ENCODE data around the gene SLC49A4.
A peak's percentile ranks its signal among the peaks of the same experiment; 100 is the strongest.
"Not testable (repeated sequence)": the region's sequence is repeated elsewhere in the genome, so short reads cannot be mapped to it uniquely, and the experiment has no call there.

The SLC49A4 gene

DNA sequence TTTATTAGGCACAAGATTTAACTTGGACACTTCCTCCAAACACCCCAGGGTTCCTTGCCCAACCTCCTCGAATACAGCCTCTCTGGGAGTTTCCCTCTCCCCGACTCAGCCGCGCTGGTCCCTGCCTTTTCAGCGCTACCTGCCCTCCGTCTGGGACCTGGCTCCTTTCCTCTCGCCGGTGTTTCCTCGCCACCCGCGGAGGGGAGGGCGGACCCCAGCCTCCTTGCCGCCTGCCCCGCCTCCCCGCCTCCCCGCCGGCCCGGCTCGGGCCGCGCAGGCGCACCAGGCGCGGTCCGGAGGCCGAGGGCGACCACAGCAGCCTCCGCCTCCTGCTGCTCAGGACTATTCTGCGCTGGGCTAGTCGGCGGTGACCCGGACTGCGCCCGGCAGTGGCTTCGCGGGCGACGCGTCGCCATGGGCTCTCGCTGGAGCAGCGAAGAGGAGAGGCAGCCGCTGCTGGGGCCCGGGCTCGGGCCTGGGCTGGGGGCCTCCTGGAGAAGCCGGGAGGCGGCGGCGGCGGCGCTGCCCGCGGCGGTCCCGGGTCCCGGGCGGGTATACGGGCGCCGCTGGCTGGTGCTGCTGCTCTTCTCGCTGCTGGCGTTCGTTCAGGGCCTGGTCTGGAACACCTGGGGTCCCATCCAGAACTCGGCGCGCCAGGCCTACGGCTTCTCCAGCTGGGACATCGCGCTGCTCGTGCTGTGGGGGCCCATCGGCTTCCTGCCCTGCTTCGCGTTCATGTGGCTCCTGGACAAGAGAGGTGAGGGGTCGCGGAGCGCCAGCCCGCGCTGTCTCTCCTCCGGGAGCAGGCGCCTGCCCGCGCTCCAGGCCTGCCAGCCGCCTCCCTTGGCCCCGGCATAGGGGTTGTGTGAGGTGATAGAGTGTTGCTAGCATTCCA is at the start of gene SLC49A4:
Gene SLC49A4 (plus strand): TSS at position 291 of the 895 bp plus-strand sequence. CDS start 124 bp downstream, at position 415.
- DNase-seq (ENCODE audit: low read depth in 2 of 2): peak; percentile 68 to 69

DNA sequence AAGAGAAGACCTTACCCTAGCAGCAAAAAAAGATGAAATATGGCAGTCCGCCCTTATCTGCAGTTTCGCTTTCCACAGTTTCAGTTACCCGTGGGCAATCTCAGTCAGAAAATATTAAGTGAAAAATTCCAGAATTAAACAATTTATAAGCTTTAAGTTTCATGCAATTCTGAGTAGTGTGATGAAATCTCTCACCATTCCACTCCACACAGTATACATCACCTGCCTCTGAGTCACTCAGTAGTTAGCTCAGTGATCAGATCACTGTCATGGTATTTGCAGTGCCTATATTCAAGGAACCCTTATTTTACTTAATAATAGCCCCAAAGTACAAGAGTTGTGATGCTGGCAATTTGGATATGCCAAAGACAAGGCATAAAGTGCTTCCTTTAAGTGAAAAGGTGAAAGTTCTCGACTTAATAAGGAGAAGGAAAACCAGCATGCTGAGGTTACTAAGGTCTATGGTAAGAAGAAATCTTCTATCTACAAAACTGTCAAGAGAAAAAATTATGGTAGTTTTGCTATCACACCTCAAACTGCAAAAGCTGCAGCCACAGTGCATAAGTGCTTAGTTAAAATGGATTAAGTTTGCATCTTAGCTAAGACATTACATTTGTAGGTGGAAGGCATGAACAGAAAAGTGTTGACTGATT is 49.4 kb upstream of the SLC49A4 start:
- no peak for DNase-seq (ENCODE audit: low read depth in 2 of 2)

GRCh38 chr3:122747295-122747694 is 47.6 kb upstream of the SLC49A4 start:
- not testable (repeated sequence) for DNase-seq (ENCODE audit: low read depth in 2 of 2)

- DNase-seq (ENCODE audit: low read depth in 2 of 2): no peak
Observed at GRCh38 chr3:122748347-122748746, 46.5 kb upstream of the SLC49A4 start.

GRCh38 chr3:122754929-122755328 is 39.9 kb upstream of the SLC49A4 start:
- DNase-seq (ENCODE audit: low read depth in 2 of 2): no peak

DNA sequence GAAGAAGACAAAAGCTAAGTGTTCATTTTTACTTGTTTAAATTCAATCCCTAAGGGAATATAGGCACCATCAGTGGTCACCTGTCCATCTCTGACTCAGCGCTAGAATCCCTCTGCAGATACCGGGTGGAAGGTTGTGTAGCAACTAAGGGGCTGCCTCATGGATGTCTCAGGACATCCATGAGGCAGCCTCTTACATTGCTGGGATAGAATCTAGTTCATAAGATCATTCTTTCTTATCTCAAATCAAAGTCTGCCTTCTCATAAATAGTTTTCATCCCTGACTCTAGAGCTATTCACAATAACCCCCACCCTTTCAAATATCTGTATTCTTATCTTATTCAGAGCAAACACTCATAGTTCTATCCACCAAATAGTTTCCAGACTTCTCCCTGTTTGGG is 39.4 kb upstream of the SLC49A4 start:
- DNase-seq (ENCODE audit: low read depth in 2 of 2): no peak

GRCh38 chr3:122758877-122759560 is 35.9 kb upstream of the SLC49A4 start:
- DNase-seq (ENCODE audit: low read depth in 2 of 2): no peak

DNA sequence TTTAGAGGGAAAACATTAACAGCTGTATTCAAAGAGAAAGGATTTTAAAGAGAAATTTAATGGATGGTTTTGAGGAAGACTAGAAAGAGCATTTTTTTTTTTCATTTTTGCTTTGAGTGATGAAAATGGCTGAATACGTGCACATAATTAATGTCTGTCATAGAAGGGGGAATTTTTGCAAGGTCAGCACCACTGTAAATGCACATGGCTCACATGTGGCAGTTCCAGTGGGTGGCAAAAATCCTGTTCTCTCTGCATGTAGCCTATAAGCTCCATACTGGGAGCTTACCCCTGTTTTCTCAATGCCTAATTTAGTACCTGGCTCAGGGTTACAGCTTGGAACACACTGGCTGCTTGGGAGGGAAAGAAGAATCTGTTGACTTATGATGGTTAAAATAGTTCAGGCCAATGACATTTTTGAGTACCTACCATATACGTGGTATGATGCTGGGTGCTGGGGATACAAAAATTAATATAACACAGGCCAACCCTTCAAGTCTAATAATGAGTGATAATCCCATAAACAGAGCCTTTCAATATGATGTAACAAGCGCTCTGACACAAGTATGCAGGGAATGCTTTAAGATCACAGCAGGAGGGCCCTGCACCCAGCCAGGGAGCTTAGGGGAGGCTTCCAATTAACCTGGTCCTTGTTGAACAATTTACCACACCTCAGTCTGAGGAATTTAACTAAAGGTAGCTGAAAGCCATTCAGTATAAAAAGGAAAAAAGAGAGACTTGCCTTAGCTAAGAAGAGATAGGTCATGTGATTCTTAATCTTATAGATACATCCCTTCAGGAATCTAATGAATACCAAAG is 34.2 kb upstream of the SLC49A4 start:
- DNase-seq (ENCODE audit: low read depth in 2 of 2): no peak

- no peak for DNase-seq (ENCODE audit: low read depth in 2 of 2)
Observed at GRCh38 chr3:122766430-122766829, 28.4 kb upstream of the SLC49A4 start.

DNA sequence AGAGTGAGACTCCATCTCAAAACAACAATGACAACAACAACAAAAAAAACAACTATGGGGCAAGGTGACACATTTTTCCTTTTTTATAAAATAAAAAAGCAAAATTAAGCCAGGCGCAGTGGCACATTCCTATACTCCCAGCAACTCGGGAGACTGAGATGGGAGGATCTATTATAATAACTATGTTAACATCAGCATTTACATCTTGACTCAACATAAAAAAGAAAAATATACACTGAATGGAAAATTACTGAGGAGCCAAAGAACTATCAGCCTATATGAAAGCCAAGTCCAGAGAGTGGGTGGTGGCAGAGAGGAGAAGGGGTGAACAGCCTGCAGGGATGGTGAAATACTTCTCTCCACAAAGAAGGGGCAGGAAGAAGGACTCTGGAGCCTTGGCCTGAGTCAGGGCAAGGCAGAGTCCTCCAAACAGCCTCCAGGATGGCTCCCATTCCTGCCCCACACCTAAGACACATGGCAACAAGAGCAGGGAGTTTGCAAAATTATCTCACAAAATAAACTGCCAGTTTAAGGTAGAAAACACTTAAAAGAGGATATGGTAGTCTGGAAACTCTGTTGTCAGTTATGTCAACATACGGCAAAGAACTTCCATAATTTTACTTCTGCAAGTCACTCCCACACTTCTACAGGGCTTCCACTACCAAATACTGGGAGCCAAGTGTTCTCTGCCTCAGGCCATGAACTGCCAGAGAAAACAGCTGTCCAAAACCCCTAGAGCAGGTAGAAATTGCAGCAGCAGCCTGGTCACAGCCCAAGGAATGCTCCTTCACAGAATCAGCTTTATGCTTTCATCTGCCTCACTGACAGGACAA is 27.1 kb upstream of the SLC49A4 start:
- no peak for DNase-seq (ENCODE audit: low read depth in 2 of 2)

GRCh38 chr3:122770521-122771202 is 24.2 kb upstream of the SLC49A4 start:
- DNase-seq (ENCODE audit: low read depth in 2 of 2): no peak

- DNase-seq (ENCODE audit: low read depth in 2 of 2): no peak
Observed at GRCh38 chr3:122772827-122773226, 22.0 kb upstream of the SLC49A4 start.

GRCh38 chr3:122773944-122774509 is 20.8 kb upstream of the SLC49A4 start:
- no peak for DNase-seq (ENCODE audit: low read depth in 2 of 2)

GRCh38 chr3:122774564-122774963 is 20.3 kb upstream of the SLC49A4 start:
- DNase-seq (ENCODE audit: low read depth in 2 of 2): no peak

DNA sequence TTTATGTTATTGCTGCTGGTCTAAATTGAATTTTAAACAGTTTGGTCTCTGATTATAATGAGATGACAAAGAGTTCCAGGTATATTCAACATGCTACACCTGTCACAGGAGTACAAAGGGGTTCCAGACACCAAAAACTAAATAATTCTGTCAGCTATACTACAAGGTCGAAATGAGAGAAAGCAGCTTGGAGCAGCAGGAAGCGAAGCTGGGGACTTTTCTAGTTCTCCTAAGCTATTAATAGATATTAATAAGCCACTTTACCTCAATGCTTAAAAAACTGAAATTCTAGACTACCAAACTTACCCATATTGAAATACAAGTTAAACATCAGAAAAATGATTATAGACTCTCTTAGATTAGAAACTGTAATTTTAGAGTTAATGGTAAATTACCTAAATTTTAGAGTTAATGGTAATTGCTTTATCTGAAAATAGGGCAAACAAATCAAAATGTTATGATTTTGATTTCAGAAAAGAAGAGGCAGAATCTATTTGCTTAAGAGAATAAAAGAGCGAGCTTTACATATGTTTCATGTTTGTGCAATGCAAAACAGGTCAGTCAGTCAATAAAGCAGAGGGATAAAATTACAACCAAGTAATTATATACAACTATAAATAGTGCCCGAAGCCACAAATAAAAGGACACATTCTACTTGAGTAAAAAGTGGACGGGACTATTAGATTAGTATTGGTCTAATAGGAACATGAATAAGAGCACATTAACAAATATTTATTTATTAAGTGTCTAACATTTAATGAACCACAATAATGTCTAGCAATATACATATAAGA is 18.0 kb upstream of the SLC49A4 start:
- DNase-seq (ENCODE audit: low read depth in 2 of 2): no peak

GRCh38 chr3:122777563-122777962 is 17.3 kb upstream of the SLC49A4 start:
- no peak for DNase-seq (ENCODE audit: low read depth in 2 of 2)

DNA sequence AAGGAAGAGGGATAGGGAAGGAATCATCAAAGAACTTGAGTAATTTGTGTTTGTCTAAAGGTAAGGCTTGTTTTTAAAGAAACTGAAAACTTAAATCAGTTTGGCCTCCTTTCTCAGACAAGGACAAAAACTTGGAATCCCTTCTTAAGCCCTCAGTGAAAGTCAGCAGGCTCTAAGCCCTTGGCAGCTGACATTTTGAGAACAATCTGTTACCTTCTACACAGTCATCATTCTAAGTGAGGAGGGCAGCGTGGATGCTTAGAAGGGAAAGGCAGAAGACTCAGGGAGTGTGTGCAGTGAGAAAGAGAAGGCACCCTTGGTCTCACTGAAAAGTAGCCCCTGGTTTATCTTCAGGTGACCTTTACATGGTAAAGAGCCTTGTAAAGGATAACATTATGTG is 12.1 kb upstream of the SLC49A4 start:
- no peak for DNase-seq (ENCODE audit: low read depth in 2 of 2)

DNA sequence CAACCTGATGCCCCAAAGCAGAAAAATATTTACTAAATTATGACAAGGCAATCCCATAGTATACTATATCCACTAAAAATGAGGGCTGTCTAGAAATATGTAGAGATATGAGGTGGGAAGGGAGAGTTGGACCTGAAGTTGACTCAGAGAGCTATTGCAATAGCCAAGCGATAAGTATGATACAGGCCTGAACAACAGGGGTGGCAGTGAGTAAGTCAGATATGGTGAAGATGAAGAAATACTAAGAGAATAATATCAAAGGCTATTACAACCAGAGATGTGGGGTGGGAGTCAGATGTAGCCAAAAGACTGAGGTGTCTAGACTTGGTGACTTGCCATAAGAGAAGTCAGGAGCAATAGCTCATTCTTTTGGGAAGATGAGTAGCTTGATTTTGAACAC is 10.4 kb upstream of the SLC49A4 start:
- no peak for DNase-seq (ENCODE audit: low read depth in 2 of 2)

DNA sequence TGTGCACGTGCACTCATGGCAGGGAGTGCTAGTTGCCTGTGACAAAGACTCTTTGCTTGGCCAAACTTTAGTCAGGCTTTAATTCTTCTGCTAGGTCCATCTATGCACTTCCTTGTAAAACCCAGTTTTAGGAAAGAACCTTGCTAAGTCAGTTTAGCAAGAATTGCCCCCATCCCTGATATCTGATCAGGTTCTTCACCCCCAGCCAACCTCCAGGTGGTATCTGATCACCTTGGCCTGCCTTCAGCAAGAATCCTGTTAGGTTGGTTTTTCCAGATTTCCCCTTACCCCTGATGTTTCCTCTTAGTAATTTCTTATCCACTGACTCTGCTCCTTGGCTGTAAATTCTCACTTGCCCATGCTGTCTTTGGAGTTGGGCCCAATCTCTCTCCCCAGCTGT is 9.6 kb upstream of the SLC49A4 start:
- no peak for DNase-seq (ENCODE audit: low read depth in 2 of 2)

Data from stimulated activated CD8-positive, alpha-beta memory T cell treated with anti-CD3 and anti-CD28 coated beads, Interleukin-15, amount 100 ng/mL, for 48 hours (primary cell).